GM18868 (cell line): ENCODE results near the gene SYTL2.
"Not testable (repeated sequence)": the region's sequence is repeated elsewhere in the genome, so short reads cannot be mapped to it uniquely, and the experiment has no call there.

Experiments
- ATAC-seq: cut with Tn5 transposase; IDR thresholded peaks from one replicate; pipeline ENCODE4 v1.9.1; 2021; ENCODE audit warnings: mild to moderate bottlenecking, moderate library complexity; ENCODE audit not compliant: unreplicated experiment

SYTL2 gene

DNA sequence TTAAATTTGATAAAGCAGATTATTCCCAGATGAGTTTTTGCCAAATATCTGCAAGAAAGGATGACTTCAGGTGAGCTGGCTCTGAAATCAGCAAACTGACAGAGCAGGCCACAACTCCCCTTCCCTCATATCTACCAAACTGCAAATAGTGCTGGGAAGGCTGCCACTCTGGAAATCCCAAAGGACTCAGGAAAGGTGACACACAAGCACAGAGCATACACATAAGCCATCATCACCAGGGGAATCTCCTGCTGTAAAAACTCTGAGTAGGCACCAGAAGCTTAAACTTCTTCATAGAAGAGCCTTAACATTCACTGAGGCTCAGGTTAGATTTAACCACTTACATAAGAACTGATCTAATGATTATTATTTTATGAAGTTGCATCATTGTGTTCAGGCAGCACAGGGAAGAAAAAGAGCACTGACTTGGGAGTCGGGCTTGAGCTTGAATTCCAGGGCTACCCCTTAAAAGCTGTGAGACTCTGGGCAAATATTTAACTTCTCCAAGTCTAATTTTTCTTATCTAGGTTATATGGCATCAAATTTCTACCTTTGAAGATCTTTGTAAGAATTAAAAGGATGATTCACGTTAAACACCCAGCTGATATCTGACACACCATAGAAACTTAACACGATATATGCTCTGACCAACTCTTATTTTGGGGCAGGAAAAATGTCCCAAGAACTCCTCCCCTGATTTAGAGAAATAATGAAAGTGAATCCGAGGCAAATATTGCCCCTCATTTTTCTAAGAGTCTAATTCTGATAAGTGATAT, 15.0 kb downstream of the SYTL2 start:
- ATAC-seq: no peak

- no peak for ATAC-seq
Measured at GRCh38 chr11:85791409-85791990, 19.4 kb downstream of the SYTL2 start.

- no peak for ATAC-seq
Measured at GRCh38 chr11:85787809-85788760, 22.9 kb downstream of the SYTL2 start.

DNA sequence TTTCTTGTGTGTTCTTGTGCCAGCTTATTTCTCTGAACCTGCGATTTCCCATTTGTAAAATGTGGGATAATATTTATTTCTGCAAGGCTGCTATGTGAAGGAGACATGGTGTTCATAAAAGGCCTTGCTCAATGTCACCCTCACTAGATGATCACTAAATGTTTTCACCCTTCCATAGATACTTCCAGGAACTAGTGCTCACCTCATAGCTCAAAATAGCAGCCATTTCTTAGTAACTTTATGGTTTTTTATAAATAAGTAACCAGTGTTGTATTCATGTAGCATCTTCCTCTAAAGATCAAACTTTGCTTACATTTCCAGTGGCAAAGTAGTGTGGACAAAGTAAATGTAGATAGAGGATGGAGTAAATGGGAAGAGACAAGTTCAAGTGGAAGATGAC, 23.8 kb downstream of the SYTL2 start:
- no peak for ATAC-seq

- ATAC-seq: no peak
Measured at GRCh38 chr11:85784480-85785265, 26.3 kb downstream of the SYTL2 start.

- ATAC-seq: no peak
Measured at GRCh38 chr11:85783758-85784157, 27.2 kb downstream of the SYTL2 start.

DNA sequence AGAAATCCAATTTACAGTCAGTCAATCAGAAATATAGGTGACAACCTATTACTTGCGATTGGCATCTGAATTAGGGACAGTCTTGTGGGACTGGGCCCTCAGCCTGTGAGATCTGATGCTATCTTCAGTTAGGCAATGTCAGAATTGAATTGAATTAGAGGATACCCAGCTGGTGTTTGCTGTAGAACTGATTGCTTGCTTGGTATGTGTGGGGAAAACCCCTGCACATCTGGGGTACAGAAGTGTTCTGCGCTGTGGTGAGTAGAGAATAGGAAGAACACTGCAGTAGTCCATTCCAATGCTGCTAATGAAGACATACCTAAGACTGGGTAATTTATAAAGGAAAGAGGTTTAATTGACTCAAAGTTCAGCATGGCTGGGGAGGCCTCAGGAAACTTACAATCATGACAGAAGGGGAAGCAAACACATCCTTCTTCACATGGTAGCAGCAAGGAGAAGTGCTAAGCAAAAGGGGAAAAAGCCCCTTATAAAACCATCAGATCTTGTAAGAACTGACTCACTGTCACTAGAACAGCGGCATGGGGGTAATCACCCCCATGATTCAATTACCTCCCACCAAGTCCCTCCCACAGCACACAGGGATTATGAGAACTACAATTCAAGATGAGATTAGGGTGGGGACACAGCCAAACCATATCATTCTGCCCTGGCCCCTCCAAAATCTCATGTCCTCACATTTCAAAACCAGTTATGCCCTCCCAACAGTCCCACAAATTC, 30.0 kb downstream of the SYTL2 start:
- not testable (repeated sequence) for ATAC-seq

DNA sequence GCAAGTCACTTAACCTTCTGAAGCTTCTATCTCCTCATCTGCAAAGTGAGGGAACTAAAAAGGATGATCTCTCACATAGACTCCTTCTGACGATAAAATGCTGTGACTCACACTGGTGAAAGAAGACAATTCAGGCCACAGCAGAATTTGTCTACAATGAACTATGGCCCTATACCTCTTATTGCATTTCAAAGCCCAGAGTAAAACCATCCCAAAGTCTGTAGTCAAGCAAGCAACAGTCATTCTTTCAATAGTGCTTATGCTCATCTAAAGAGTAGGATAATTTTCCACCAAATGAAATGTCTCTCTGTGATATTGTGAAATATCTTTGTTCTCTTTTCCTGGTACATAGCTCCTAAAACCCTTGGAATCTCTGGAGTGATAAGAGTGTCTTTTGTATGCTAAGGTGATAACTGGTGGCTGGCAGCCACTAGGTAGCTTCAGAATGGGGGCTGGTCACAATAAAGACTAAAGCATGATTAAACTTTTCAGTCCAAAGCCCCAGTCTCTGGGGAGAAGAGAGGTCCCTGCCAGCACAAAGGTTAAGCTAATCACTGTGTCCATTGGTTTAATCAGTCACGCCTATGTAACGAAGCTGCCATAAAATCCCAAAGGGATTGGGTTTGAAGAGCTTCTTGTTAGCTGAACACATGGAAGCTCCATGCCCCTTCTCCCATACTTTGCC, 30.8 kb downstream of the SYTL2 start:
- ATAC-seq: no peak

DNA sequence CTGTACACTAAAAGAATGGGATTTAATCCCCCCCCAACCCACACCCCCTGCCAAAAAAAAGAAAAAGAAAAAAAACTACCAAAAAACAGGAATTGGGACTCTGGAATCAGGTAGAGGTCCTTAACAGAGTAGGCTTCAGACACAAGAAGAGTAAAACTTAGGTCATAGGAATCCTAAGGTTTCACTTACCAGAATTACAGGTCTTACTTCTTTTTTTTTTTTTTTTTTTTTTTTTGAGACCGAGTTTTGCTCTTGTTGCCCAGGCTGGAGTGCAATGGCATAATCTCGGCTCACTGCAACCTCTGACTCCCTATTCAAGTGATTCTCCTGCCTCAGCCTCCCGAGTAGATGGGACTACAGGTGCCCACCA, 33.4 kb downstream of the SYTL2 start:
- not testable (repeated sequence) for ATAC-seq

- no peak for ATAC-seq
Measured at GRCh38 chr11:85776951-85777602, 33.9 kb downstream of the SYTL2 start.

DNA sequence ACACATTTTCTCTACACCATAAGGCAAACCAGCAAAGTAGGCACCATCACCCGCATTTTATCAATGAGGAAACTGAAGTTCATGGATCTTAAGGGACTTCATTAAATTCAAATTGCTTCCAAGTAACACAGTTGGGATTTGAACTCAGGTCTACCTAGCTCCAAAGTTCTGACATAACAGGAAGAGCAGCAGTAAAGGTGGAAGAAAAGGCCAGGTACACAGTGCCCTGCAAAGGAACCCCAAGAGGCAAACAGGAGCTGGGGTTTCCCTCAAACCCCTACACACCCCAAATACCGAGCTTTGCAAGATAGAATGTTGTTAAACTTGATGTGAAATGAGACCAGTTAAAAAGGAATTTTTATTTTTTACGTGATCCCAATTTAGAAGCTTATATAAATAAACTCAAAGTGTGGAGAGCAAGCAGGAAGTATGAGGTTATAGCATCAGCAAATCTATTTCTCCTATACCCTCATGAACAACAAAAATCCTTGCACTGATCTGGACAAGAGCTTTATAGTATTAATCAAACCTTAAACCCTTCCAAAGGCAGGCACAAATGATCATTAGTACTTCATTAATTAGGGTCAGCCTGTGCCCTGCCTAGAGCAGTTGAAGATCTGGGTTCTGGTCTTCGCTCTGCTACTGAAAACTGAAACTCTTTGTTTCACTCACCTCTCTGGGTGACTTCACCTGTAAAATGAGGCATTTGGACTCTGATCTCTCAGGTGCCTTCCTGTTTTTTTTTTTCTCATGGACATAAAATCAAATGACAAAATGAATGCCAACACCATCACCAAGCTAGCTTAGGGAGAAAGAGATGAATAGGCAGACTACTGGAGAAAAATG, 36.5 kb downstream of the SYTL2 start:
- no peak for ATAC-seq

DNA sequence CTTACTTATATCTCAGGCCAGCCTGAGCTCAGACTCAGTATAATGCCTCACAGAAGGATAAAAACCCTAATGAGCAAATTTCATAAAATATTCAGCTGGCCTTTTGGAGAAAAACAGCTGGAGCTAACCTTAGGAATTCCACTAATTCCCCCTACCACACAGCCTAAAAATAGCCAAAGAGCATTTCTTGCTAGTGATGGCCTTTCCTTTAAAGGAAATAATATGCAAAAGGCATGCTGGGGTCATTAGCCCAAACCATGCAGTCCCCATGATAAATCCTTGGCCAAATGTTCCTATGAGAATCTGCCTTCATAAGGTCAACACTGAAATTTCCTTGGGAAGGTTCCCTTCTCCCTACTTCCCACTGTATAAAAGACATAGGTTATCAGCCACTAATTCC, 38.2 kb downstream of the SYTL2 start:
- no peak for ATAC-seq

- ATAC-seq: no peak
Measured at GRCh38 chr11:85771568-85771967, 39.4 kb downstream of the SYTL2 start.

GRCh38 chr11:85769771-85770170, 41.2 kb downstream of the SYTL2 start:
- no peak for ATAC-seq

DNA sequence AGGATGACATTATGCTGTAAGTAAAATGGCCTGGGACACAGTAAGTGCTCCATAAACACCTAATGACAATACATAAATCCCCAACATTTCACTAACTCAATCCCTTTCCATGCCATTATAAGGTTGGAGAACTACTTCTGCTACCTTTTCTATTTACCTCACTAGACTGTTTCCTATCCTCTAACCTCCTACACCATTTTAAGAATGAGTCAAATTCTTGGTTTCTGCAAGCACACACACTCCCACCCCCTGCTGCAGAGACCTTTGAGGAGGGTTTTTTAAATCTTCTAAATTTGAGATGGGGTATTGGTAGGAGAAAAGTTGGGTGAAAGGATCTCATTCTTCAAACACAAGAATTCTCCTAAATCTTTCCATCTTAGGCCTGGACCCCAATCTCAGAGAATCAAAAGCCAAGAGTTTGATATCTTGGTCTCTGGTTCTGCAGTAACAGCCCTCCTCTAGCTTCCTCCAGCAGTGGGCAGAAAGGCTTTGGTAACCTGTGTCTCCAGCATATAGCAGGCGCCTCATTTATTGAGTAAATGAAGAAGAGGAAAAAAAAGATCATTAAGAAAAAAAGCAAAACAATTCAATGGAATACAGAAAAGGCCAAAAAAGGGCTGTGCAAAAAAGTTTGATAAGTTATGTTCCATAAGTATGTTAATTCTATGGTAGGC, 42.3 kb downstream of the SYTL2 start:
- ATAC-seq: no peak

DNA sequence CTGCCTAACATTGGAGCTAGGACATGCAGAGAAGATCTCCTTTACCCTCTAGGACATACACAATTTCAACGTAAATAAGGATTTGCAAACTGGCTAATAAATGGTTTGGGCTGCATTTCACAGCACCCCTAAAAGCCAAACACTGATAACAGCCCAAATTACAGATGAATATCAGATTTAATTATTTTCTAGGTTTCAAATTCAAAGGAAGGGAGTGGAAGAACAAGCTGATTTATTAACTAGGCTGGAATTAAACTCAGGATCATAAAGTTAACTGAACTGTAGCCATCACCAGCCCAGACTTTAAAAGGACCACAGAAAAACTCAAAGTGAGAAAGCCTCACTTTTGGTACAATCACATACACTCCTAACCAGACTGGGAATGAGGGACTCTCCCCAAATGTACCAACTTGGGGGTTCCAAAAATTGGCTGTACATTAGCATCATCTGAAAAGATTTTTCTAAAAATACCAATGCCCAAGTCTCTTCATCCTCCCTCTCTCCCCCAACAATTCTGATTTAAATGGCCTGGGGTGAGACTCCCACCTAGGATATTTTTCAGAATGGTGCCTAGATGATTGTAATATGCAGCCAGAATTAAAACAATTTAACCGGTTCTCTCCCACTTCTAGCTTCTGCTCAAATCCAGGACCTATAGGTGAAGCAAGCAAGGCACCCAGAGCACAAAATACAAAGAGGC, 43.5 kb downstream of the SYTL2 start:
- no peak for ATAC-seq

DNA sequence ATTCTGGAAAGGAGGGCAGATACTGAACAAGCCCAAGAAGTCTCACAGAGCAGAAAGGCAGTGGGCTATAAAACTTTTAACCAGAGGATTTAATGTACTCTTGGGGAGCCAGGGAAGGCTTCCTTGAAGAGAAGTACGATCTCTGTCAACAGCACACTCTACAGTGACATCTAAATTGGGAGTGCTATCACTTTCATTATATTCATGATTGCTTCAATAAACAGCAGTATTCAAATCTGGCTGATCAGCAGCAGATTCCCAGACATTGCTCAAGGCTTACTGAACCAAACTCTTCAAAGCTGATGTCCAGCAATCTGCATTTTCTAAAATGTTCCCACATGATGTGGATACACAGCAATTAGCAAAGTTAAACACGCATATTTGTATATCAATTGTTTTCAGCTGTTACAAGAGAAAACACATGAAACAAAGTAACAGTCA, 44.2 kb downstream of the SYTL2 start:
- ATAC-seq: no peak
